Activated CD8-positive, alpha-beta memory T cell treated with anti-CD3 and anti-CD28 coated beads for 4 hours (primary cell): ENCODE data around the gene SNRNP27.
A peak's percentile ranks its signal among the peaks of the same experiment; 100 is the strongest.
"Not testable (repeated sequence)": the region's sequence is repeated elsewhere in the genome, so short reads cannot be mapped to it uniquely, and the experiment has no call there.

Source experiments
- DNase-seq, 2 donors: peaks; one replicate each; pipeline ENCODE4 v3.0.0-alpha.2; 2020; ENCODE audit warnings: low read depth in 2 of 2

Gene SNRNP27

DNA sequence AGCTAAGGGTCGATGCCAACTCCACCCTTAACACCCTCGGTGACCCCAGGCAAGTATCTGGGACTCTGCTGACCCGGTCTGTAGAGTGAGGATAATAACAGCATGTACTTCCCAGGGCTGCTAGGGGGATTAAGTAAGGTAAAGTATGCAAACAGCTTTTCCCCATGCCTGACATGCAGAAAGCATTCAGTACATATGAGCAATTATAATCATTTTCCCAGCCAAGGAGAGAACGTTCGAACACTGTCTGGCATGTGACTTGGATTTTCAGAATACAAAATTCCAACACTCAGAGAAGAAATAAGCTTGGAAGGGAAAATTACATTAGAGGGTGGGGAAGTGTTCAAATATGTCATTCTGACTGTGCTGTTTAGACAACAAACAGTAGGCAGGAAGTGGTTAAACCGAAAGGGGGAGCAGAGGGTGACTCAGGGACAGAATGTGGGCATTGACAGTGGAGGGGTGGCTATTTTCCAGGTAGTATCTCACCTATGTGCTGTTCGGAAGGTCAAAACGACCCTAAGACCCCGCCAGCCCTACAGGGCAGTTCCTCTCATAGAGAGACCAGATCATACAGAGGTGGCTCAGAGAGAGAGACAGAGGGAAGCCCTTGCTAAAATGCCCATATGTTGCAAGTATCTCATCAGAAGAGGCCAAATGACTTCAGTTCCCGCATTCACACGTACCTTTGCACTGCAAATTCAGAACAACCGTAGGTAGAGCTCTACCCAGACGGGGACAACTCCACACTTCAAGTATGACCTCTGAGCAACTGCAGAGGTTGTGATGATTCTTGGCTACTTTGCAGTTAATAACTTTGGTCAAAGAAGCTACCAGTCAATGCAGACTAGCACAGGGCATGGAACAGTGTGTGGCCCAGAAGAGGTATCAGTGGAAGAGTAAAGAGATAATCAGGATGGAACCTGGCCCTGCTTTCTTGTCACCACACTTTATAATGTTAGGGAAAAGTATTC is 52.9 kb downstream of the SNRNP27 start:
- peak; percentile 24 to 33 for DNase-seq

- DNase-seq, result no peak
Observed at GRCh38 chr2:69947325-69947931, 53.7 kb downstream of the SNRNP27 start.

GRCh38 chr2:69948032-69948962 is 54.5 kb downstream of the SNRNP27 start:
- DNase-seq, result no peak

- DNase-seq, result no peak
Observed at GRCh38 chr2:69948963-69949645, 55.3 kb downstream of the SNRNP27 start.

GRCh38 chr2:69950241-69950640 is 56.5 kb downstream of the SNRNP27 start:
- no peak for DNase-seq

GRCh38 chr2:69950671-69951070 is 56.9 kb downstream of the SNRNP27 start:
- DNase-seq, result not testable (repeated sequence)

GRCh38 chr2:69952336-69953115 is 58.8 kb downstream of the SNRNP27 start:
- no peak for DNase-seq

DNA sequence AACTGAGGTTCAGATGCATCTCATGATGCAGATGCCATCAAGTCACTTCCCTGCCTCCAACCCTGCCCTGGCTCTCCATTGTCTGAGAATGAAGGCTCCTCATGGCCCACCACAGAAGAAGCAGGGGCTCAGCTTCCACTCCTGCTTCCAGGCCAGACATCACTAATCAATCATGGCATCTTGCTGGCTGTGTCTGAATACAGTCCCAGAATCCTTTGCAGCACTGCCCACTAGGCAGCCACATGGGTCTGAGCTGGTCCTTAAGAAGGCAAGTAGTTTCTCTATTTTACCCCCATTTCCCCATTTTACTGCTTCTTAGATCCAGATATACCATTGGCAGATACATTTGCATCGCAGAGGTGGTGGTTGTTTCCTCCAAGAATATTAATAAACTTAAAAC is 60.3 kb downstream of the SNRNP27 start:
- no peak for DNase-seq
